IMR-90 (cell line): ENCODE measurements around the gene WASHC4. TPM values are rescaled to one million over a fixed set of nuclear protein-coding genes. Genes with fewer than 3 reads are reported as not detected.

Experiments
- ATAC-seq: fragments of 200-7000 bp; cut with Tn5 transposase; 2 replicates; pipeline ENCODE4 v1.9.1; 2020; ENCODE audit warnings: low read depth, mild to moderate bottlenecking, moderate library complexity
- BruUV-seq: library from RNA; stranded (reverse); fragments of 400-500 nt; replicated peaks from 2 replicates; lab custom pipeline; 2021; lab: Mats Ljungman, UMichigan
- CTCF ChIA-PET: fragments of 300-600 bp; formaldehyde crosslinking; extraction: SDS; loops from one replicate; lab custom pipeline; 2021; ENCODE audit warnings: antibody characterized with exemption; lab: Yijun Ruan, JAX
- POLR2A ChIA-PET: fragments of 300-600 bp; sonication (Branson Sonifier 250); formaldehyde crosslinking; loops from one replicate; lab custom pipeline; 2022; ENCODE audit warnings: antibody characterized with exemption; ENCODE audit not compliant: unreplicated experiment; lab: Charles Lee
- DNase-seq: peaks from one replicate; pipeline ENCODE4 v3.0.0; 2013
- H2AFZ ChIP-seq: replicated peaks from 2 replicates; pipeline ENCODE3; 2013; ENCODE audit warnings: low read length, mild to moderate bottlenecking; ENCODE audit not compliant: poor library complexity
- H2AK5ac ChIP-seq: 2 replicates; pipeline ENCODE4 v1.6.1; 2013; ENCODE audit warnings: low read depth, low read length, inconsistent platforms
- H2AK9ac ChIP-seq: replicated peaks from 2 replicates; pipeline ENCODE3; 2013; ENCODE audit warnings: mild to moderate bottlenecking, low read depth, low read length, moderate library complexity; ENCODE audit not compliant: poor library complexity
- H2BK120ac ChIP-seq: 2 replicates; pipeline ENCODE4 v1.6.1; 2013; ENCODE audit warnings: low read depth, low read length, inconsistent platforms
- H2BK15ac ChIP-seq: 3 replicates; pipeline ENCODE4 v1.6.1; 2013; ENCODE audit warnings: low read depth, low read length, inconsistent platforms
- H2BK20ac ChIP-seq: 2 replicates; pipeline ENCODE4 v1.6.1; 2013; ENCODE audit warnings: low read depth, mild to moderate bottlenecking, inconsistent platforms, low read length, moderate library complexity
- H2BK5ac ChIP-seq: 2 replicates; pipeline ENCODE4 v1.6.1; 2013; ENCODE audit warnings: mild to moderate bottlenecking, low read depth, low read length, inconsistent platforms; ENCODE audit not compliant: poor library complexity, severe bottlenecking
- H3K14ac ChIP-seq: replicated peaks from 2 replicates; pipeline ENCODE4 v1.6.1; 2013; ENCODE audit warnings: low read depth, low read length, inconsistent platforms
- H3K18ac ChIP-seq: 2 replicates; pipeline ENCODE4 v1.6.1; 2013; ENCODE audit warnings: low read depth, low read length, control low read depth
- H3K23ac ChIP-seq: 2 replicates; pipeline ENCODE4 v1.6.1; 2013; ENCODE audit warnings: low read depth, low read length, inconsistent platforms
- H3K27ac ChIP-seq: 2 replicates; pipeline ENCODE4 v1.5.1; 2013; ENCODE audit warnings: mild to moderate bottlenecking, control low read depth, low read length; ENCODE audit not compliant: insufficient read depth
- H3K27me3 ChIP-seq: 2 replicates; pipeline ENCODE4 v1.6.1; 2013; ENCODE audit warnings: low read length; ENCODE audit not compliant: control insufficient read depth, insufficient read depth
- H3K36me3 ChIP-seq: 2 replicates; pipeline ENCODE4 v1.6.1; 2013; ENCODE audit warnings: low read length, mixed read lengths; ENCODE audit not compliant: control insufficient read depth, insufficient read depth
- H3K4ac ChIP-seq: 2 replicates; pipeline ENCODE4 v1.6.1; 2013; ENCODE audit warnings: low read depth, low read length, inconsistent platforms
- H3K4me1 ChIP-seq: 2 replicates; pipeline ENCODE4 v1.6.1; 2013; ENCODE audit warnings: low read length, mixed read lengths; ENCODE audit not compliant: control insufficient read depth, insufficient read depth
- H3K4me2 ChIP-seq: 2 replicates; pipeline ENCODE4 v1.6.1; 2013; ENCODE audit warnings: low read depth, mild to moderate bottlenecking, control low read depth, low read length, moderate library complexity
- H3K4me3 ChIP-seq: 2 replicates; pipeline ENCODE4 v1.5.1; 2013; ENCODE audit warnings: low read depth, mild to moderate bottlenecking, control low read depth, low read length, moderate library complexity; ENCODE audit not compliant: insufficient read depth
- H3K56ac ChIP-seq: 2 replicates; pipeline ENCODE4 v1.6.1; 2013; ENCODE audit warnings: low read length, inconsistent platforms; ENCODE audit not compliant: insufficient read depth; ENCODE audit errors: extremely low read depth
- H3K79me1 ChIP-seq, 2 experiments: 2 replicates each; pipeline ENCODE4 v1.6.1; 2013; ENCODE audit warnings: low read length in 2 of 2, inconsistent platforms in 1 of 2, low read depth in 1 of 2
- H3K9ac ChIP-seq: 2 replicates; pipeline ENCODE4 v1.6.1; 2013; ENCODE audit warnings: low read depth, low read length, control low read depth
- H3K9me1 ChIP-seq: 2 replicates; pipeline ENCODE4 v1.6.1; 2013; ENCODE audit warnings: low read length, inconsistent platforms; ENCODE audit not compliant: insufficient read depth
- H3K9me3 ChIP-seq: 2 replicates; pipeline ENCODE4 v1.6.1; 2013; ENCODE audit warnings: low read length; ENCODE audit not compliant: control insufficient read depth, insufficient read depth
- H4K20me1 ChIP-seq: 2 replicates; pipeline ENCODE4 v1.6.1; 2013; ENCODE audit warnings: low read length, inconsistent platforms; ENCODE audit not compliant: insufficient read depth
- H4K5ac ChIP-seq: 2 replicates; pipeline ENCODE4 v1.6.1; 2013; ENCODE audit warnings: mild to moderate bottlenecking, low read depth, low read length, control low read depth
- H4K8ac ChIP-seq, 2 experiments: 2 replicates each; pipeline ENCODE4 v1.6.1; 2013; ENCODE audit warnings: low read depth in 2 of 2, low read length in 2 of 2, control low read depth in 1 of 2, inconsistent platforms in 1 of 2
- H4K91ac ChIP-seq: 2 replicates; pipeline ENCODE4 v1.6.1; 2013; ENCODE audit warnings: low read depth, low read length, inconsistent platforms; ENCODE audit not compliant: insufficient read depth
- CEBPB ChIP-seq: IDR thresholded peaks from 2 replicates; pipeline ENCODE4 v1.6.1; 2012; ENCODE audit warnings: low read depth, low read length, improper control_type of control experiment
- MAZ ChIP-seq: IDR thresholded peaks from 2 replicates; pipeline ENCODE4 v1.6.1; 2012; ENCODE audit warnings: low read depth, mild to moderate bottlenecking, low read length, improper control_type of control experiment, moderate library complexity, borderline replicate concordance
- POLR2A ChIP-seq: IDR thresholded peaks from 2 replicates; pipeline ENCODE4 v1.6.1; 2012; ENCODE audit warnings: mild to moderate bottlenecking, low read depth, low read length
- WGBS, 2 experiments: methylation state at CpG; one replicate each; pipeline versions ENCODE4 v1.1.5 to v1.1.7; 2013; ENCODE audit warnings: missing lambda C conversion rate in 2 of 2; ENCODE audit not compliant: insufficient read length in 1 of 2; ENCODE audit errors: extremely low coverage in 2 of 2; 5-methylcytosine and 5-hydroxymethylcytosine counted together
- dilution Hi-C: fragments of 300-500 bp; cut with HindIII; formaldehyde crosslinking; loops from one replicate; pipeline ENCODE4 v1.14.3; 2018; ENCODE audit warnings: low sequenced_read_pairs; ENCODE audit not compliant: unreplicated experiment
- in situ Hi-C: fragments of 300-500 bp; cut with MboI; formaldehyde crosslinking; loops from 3 replicates; pipeline ENCODE4 v1.14.3; 2019; ENCODE audit warnings: low sequenced_read_pairs, inconsistent platforms, mixed read lengths
- intact Hi-C: fragments of 100-400 bp; cut with micrococcal nuclease; formaldehyde crosslinking; loops from 2 replicates; pipeline ENCODE4 v1.10.0; 2022
- polyA plus RNA-seq, 3 experiments: library from polyadenylated mRNA; depleted of rRNA; stranded (reverse); fragments of >200 nt; gene quantifications; 2 replicates each; pipeline ENCODE4 v1.2.3, GENCODE V29; 2012; ENCODE audit warnings: low replicate concordance in 1 of 3
- total RNA-seq: library from RNA; depleted of rRNA; stranded (reverse); fragments of >200 nt; gene quantifications from 2 replicates; pipeline ENCODE4 v1.2.3, GENCODE V29; 2012

WASHC4 gene
- total and polyA plus RNA-seq, 2 of the 4 experiments (the other 2 are of a cell fraction): 16.4 to 47.0 TPM

GRCh38 chr12:105214670-105215375 lies 107.3 kb downstream of the WASHC4 start:
- BruUV-seq: no TSS peak
- ChIA-PET CTCF (interaction anchor here (0.6 kb wide), 1 partner anchor 133 kb away, joined by 3 read pairs; no protein-coding TSS in a partner anchor), POLR2A (no interaction called here)
- in situ Hi-C loops (loop anchor here (25.0 kb wide), 1 partner anchor 172 kb away; no protein-coding TSS in a partner anchor), dilution Hi-C loops (no loop called here), intact Hi-C loops (no loop called here)
- Histone ChIP-seq H3K27ac (no peak overlapping the region), H3K18ac (no peak overlapping the region), H4K20me1 (peaks cover 10% of the 10 kb centered on the region; the same call in 1 of the 2 replicates), H3K79me1 (peaks cover 36 to 57% of the 10 kb centered on the region in 2 experiments), H3K9me1 (peaks cover 34% of the 10 kb centered on the region), H3K9me3 (no peaks in the 10 kb centered on the region), H3K4me3 (no peak overlapping the region), H3K27me3 (no peaks in the 10 kb centered on the region), H3K4me2 (no peak overlapping the region), H4K8ac (no peak overlapping the region; a peak in 1 of 4 replicates), H2AK9ac (no peak overlapping the region), H2AFZ (no peak overlapping the region), H2BK120ac (no peak overlapping the region), H4K91ac (no peak overlapping the region), H3K9ac (no peak overlapping the region), H2AK5ac (no peak overlapping the region), H3K14ac (no peak overlapping the region), H3K23ac (no peak overlapping the region), H3K56ac (no peak overlapping the region), H2BK15ac (no peak overlapping the region), H2BK5ac (no peak overlapping the region), H3K4ac (no peak overlapping the region), H2BK20ac (no peak overlapping the region), H3K36me3 (peaks cover 39% of the 10 kb centered on the region), H4K5ac (no peak overlapping the region), H3K4me1 (peaks cover 10% of the 10 kb centered on the region)
- TF ChIP-seq CEBPB (peak; percentile 25; the same call in 1 of the 2 replicates), MAZ (no peak), POLR2A (no peak)
- 77% methylated on average over 4 of the region's 9 CpGs; no CpG with 5 or more reads in 1 of the 2 experiments for WGBS, 2 experiments
- no peak for DNase-seq
- no peak for ATAC-seq
